MM.1S (cell line): ENCODE data around the gene AUTS2.

ENCODE experiments used
- CTCF ChIP-seq: fragments of 300-600 bp; sonication (generic); IDR thresholded peaks from 2 replicates; pipeline ENCODE4 v1.5.1; 2016; ENCODE audit warnings: antibody characterized with exemption, low read length, mixed read lengths
- EZH2 ChIP-seq: fragments of 300-600 bp; sonication (generic); optimal IDR thresholded peaks from 2 replicates; pipeline ENCODE3; 2017; ENCODE audit warnings: low read depth, mild to moderate bottlenecking, antibody characterized with exemption, low read length, mixed read lengths
- EZH2phosphoT487 ChIP-seq: fragments of 300-600 bp; sonication (generic); IDR thresholded peaks from 2 replicates; pipeline ENCODE4 v1.6.1; 2018; ENCODE audit warnings: antibody characterized with exemption, low read length

- TF ChIP-seq EZH2 = no peak
- TF ChIP-seq CTCF = no peak
- no peak for TF ChIP-seq EZH2phosphoT487
These were observed 709.4 kb downstream of the AUTS2 start for GRCh38 chr7:70307544-70308106.
